Mammary epithelial cell (primary cell): ENCODE results near the gene PLET1.

ENCODE experiments used
- EZH2 ChIP-seq: IDR thresholded peaks from 2 replicates; pipeline ENCODE4 v1.6.1; 2012; ENCODE audit warnings: low read length, inconsistent platforms, borderline replicate concordance
- TF ChIP-seq, protein P1 (sequence below), 2 donors: IDR thresholded peaks in 1 of 2; conservative IDR thresholded peaks in 1 of 2; 2 replicates each; pipeline ENCODE4 v1.5.1; 2011 to 2012; ENCODE audit warnings: inconsistent platforms in 2 of 2, low read length in 2 of 2, mild to moderate bottlenecking in 2 of 2, control low read depth in 1 of 2, low read depth in 1 of 2; ENCODE audit not compliant: insufficient read depth in 1 of 2; ENCODE audit errors: extremely low read depth in 1 of 2

GRCh38 chr11:112274007-112274783, 13.5 kb upstream of the PLET1 start:
- TF ChIP-seq, protein P1, sequence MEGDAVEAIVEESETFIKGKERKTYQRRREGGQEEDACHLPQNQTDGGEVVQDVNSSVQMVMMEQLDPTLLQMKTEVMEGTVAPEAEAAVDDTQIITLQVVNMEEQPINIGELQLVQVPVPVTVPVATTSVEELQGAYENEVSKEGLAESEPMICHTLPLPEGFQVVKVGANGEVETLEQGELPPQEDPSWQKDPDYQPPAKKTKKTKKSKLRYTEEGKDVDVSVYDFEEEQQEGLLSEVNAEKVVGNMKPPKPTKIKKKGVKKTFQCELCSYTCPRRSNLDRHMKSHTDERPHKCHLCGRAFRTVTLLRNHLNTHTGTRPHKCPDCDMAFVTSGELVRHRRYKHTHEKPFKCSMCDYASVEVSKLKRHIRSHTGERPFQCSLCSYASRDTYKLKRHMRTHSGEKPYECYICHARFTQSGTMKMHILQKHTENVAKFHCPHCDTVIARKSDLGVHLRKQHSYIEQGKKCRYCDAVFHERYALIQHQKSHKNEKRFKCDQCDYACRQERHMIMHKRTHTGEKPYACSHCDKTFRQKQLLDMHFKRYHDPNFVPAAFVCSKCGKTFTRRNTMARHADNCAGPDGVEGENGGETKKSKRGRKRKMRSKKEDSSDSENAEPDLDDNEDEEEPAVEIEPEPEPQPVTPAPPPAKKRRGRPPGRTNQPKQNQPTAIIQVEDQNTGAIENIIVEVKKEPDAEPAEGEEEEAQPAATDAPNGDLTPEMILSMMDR (conservative IDR thresholded peaks at IDR 0.05 in 1 of 2, IDR thresholded peaks at IDR 0.05 in 1 of 2; ENCODE audit: extremely low read depth in 1 of 2, insufficient read depth in 1 of 2, low read depth in 1 of 2, low read length in 2 of 2): no peak
- no peak for TF ChIP-seq EZH2
